OCI-LY7 (cell line): ENCODE results near the gene HMGN2. TPM values are rescaled to one million over a fixed set of nuclear protein-coding genes. Genes with fewer than 3 reads are reported as not detected.

Experiments
- BruUV-seq: library from RNA; stranded (reverse); fragments of 400-500 nt; replicated peaks from 2 replicates; lab custom pipeline; 2021; lab: Mats Ljungman, UMichigan
- CTCF ChIA-PET: fragments of 300-600 bp; sonication (Branson Sonifier 250); formaldehyde crosslinking; loops from one replicate; lab custom pipeline; 2022; ENCODE audit warnings: antibody characterized with exemption; ENCODE audit not compliant: unreplicated experiment; lab: Charles Lee
- POLR2A ChIA-PET: fragments of 300-600 bp; sonication (Branson Sonifier 250); formaldehyde crosslinking; loops from one replicate; lab custom pipeline; 2022; ENCODE audit warnings: antibody characterized with exemption; lab: Charles Lee
- DNase-seq: peaks from one replicate; pipeline ENCODE4 v3.0.0-alpha.2; 2015; ENCODE audit warnings: low spot score
- H2AFZ ChIP-seq: fragments of 200-600 bp; sonication (generic), shearing (Covaris generic); 2 replicates; pipeline ENCODE4 v1.6.1; 2014; ENCODE audit warnings: mild to moderate bottlenecking, antibody characterized with exemption, low read length, moderate library complexity
- H3K27ac ChIP-seq: fragments of 200-600 bp; sonication (generic); 2 replicates; pipeline ENCODE4 v1.5.1; 2014; ENCODE audit warnings: mixed run types, low read depth, mild to moderate bottlenecking, moderate library complexity, low read length, inconsistent platforms; ENCODE audit not compliant: poor library complexity, severe bottlenecking
- H3K36me3 ChIP-seq: fragments of 200-600 bp; sonication (generic); 2 replicates; pipeline ENCODE4 v1.6.1; 2014; ENCODE audit warnings: mild to moderate bottlenecking, antibody characterized with exemption, low read length, moderate library complexity, mixed read lengths; ENCODE audit not compliant: insufficient read depth
- H3K4me1 ChIP-seq: fragments of 200-600 bp; sonication (generic); 2 replicates; pipeline ENCODE4 v1.5.1; 2014; ENCODE audit warnings: mild to moderate bottlenecking, low read length; ENCODE audit not compliant: insufficient read depth, poor library complexity, severe bottlenecking
- H3K4me2 ChIP-seq: fragments of 200-600 bp; sonication (generic); 2 replicates; pipeline ENCODE4 v1.6.1; 2014; ENCODE audit warnings: mild to moderate bottlenecking, low read length
- H3K4me3 ChIP-seq: fragments of 200-600 bp; sonication (generic); 2 replicates; pipeline ENCODE4 v1.5.1; 2014; ENCODE audit warnings: mild to moderate bottlenecking, low read depth, low read length; ENCODE audit not compliant: poor library complexity, severe bottlenecking
- H3K79me2 ChIP-seq: fragments of 200-600 bp; sonication (generic); 2 replicates; pipeline ENCODE4 v1.6.1; 2016; ENCODE audit warnings: low read depth, mild to moderate bottlenecking, low read length, moderate library complexity, mixed read lengths; ENCODE audit not compliant: insufficient read depth
- H3K9me2 ChIP-seq: fragments of 200-600 bp; sonication (generic); 2 replicates; pipeline ENCODE4 v1.6.1; 2016; ENCODE audit warnings: mild to moderate bottlenecking, low read length, mixed read lengths; ENCODE audit not compliant: insufficient read depth
- H3K9me3 ChIP-seq: fragments of 200-600 bp; sonication (generic); 2 replicates; pipeline ENCODE4 v1.6.1; 2014; ENCODE audit warnings: mild to moderate bottlenecking, mixed run types, low read length, mixed read lengths
- H4K20me1 ChIP-seq: fragments of 200-600 bp; sonication (generic); 2 replicates; pipeline ENCODE4 v1.6.1; 2014; ENCODE audit warnings: mild to moderate bottlenecking, antibody characterized with exemption, low read length, moderate library complexity, mixed read lengths; ENCODE audit not compliant: insufficient read depth
- CTCF ChIP-seq: fragments of 200-600 bp; sonication (generic); conservative IDR thresholded peaks from 2 replicates; pipeline ENCODE4 v1.5.1; 2014; ENCODE audit warnings: mild to moderate bottlenecking, antibody characterized with exemption, low read length, moderate library complexity, mixed read lengths
- EZH2phosphoT487 ChIP-seq: fragments of 200-600 bp; sonication (generic); IDR thresholded peaks from 2 replicates; pipeline ENCODE4 v1.6.1; 2018; ENCODE audit warnings: low read depth, borderline replicate concordance, mild to moderate bottlenecking, mixed run types, antibody characterized with exemption, low read length, moderate library complexity, mixed read lengths
- intact Hi-C: fragments of 100-400 bp; cut with micrococcal nuclease; formaldehyde crosslinking; loops from one replicate; pipeline ENCODE4 v1.10.0; 2022; ENCODE audit not compliant: unreplicated experiment
- total RNA-seq, 2 experiments: library from RNA; depleted of rRNA in 1 of 2; stranded (reverse); fragments of >200 nt in 1 of 2; shearing (Covaris generic) in 1 of 2; gene quantifications; 2 replicates each; pipeline ENCODE4 v1.2.3, GENCODE V29; 2014 to 2022

Gene HMGN2
- total RNA-seq, 2 experiments from 2014 or later: 649 to 1,017 TPM

DNA sequence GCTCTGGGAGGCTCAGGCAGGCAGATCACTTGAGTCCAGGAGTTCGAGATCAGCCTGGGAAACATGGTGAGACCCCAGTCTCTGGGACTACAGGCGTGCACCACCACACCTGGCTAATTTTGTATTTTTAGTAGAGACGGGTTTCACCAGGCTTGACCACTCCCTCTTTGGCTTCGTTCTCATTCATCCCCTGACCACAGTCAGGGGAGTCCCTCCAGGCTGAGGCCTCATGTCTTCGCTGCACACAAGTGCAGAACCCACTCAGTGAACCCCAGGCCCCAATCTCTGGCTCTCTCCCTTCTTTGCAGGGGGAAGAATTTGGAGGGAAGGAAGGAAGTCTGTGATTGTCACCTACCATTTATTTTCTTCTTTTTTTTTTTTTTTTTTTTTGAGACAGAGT, 48.1 kb downstream of the HMGN2 start:
- H3K27ac ChIP-seq: no peak overlapping the region
- no TSS peak for BruUV-seq
- H3K9me2 ChIP-seq: no peaks in the 10 kb centered on the region
- no peaks in the 10 kb centered on the region for H4K20me1 ChIP-seq
- H3K36me3 ChIP-seq: no peaks in the 10 kb centered on the region
- H2AFZ ChIP-seq: no peak overlapping the region
- no peak overlapping the region for H3K4me3 ChIP-seq
- no peaks in the 10 kb centered on the region for H3K9me3 ChIP-seq
- H3K79me2 ChIP-seq: no peaks in the 10 kb centered on the region
- TF ChIP-seq EZH2phosphoT487 (no peak), CTCF (no peak)
- no peaks in the 10 kb centered on the region for H3K4me1 ChIP-seq
- ChIA-PET CTCF (no interaction called here), POLR2A (no interaction called here)
- DNase-seq: no peak
- intact Hi-C loops: no loop called here
- H3K4me2 ChIP-seq: no peak overlapping the region

DNA sequence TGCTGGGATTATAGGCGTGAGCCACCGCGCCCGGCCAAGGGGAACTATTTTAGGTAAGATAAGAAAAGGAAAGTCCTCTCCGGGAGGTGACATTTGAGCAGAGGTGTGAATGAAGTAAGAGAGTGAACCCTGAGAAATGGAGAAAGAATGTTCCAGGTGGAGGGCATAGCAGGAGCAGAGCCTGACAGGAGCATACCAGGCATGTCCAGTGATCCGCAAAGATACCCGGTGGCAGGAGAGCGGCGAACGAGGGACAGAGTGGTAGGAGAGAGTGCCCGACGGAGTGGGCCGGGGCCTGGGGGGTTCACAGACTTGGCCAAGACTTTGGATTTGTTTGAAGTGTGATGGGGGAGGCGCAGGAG, 49.4 kb downstream of the HMGN2 start:
- ChIA-PET POLR2A (no interaction called here), CTCF (no interaction called here)
- no TSS peak for BruUV-seq
- TF ChIP-seq CTCF: no peak
- Histone ChIP-seq H3K4me1 (no peaks in the 10 kb centered on the region), H2AFZ (no peak overlapping the region), H3K79me2 (no peaks in the 10 kb centered on the region), H3K9me2 (no peaks in the 10 kb centered on the region), H3K4me2 (no peak overlapping the region), H3K4me3 (no peak overlapping the region), H4K20me1 (no peaks in the 10 kb centered on the region), H3K27ac (no peak overlapping the region), H3K36me3 (no peaks in the 10 kb centered on the region), H3K9me3 (no peaks in the 10 kb centered on the region)
- DNase-seq: no peak
- intact Hi-C loops: no loop called here

DNA sequence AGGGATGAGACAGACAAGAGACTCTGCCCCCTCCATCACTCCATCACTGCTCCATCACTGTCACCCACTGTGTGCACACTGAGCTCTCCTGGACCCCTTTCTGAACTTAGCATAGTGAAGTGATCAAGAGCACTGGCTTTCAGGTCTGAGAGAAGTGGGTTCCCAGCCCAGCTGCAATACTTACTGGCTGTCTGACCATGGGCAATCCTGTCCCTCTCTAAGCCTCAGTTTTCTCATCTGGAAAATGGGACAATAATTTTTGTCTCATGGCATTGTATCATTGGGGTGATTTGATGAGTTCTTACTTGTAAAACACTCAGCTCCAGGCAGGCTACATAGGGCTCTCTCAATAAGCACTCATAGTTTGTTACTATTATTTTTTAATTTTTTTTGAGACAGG, 49.8 kb downstream of the HMGN2 start:
- no peak overlapping the region for H3K4me3 ChIP-seq
- POLR2A ChIA-PET: no interaction called here

More for the DNA sequence above, 49.8 kb downstream of the HMGN2 start:
- Histone ChIP-seq H2AFZ (no peak overlapping the region), H3K9me2 (no peaks in the 10 kb centered on the region), H3K36me3 (no peaks in the 10 kb centered on the region), H3K27ac (no peak overlapping the region), H3K4me1 (no peaks in the 10 kb centered on the region), H4K20me1 (no peaks in the 10 kb centered on the region), H3K79me2 (no peaks in the 10 kb centered on the region), H3K4me2 (no peak overlapping the region), H3K9me3 (no peaks in the 10 kb centered on the region)
- intact Hi-C loops: no loop called here
- TF ChIP-seq EZH2phosphoT487 (no peak), CTCF (no peak)
- no TSS peak for BruUV-seq
- CTCF ChIA-PET: no interaction called here
- DNase-seq: no peak
